GM10266 (cell line): Measurements from ENCODE around the gene COL1A1.

Source experiments
- DNase-seq: peaks from one replicate; pipeline ENCODE4 v3.0.0; 2012; ENCODE audit errors: extremely low spot score
- TF ChIP-seq, protein P1 (sequence below): IDR thresholded peaks from 2 replicates; pipeline ENCODE4 v1.5.1; 2012; ENCODE audit warnings: mild to moderate bottlenecking, low read depth; ENCODE audit not compliant: control insufficient read depth, insufficient read depth; ENCODE audit errors: missing control alignments

Gene COL1A1

DNA sequence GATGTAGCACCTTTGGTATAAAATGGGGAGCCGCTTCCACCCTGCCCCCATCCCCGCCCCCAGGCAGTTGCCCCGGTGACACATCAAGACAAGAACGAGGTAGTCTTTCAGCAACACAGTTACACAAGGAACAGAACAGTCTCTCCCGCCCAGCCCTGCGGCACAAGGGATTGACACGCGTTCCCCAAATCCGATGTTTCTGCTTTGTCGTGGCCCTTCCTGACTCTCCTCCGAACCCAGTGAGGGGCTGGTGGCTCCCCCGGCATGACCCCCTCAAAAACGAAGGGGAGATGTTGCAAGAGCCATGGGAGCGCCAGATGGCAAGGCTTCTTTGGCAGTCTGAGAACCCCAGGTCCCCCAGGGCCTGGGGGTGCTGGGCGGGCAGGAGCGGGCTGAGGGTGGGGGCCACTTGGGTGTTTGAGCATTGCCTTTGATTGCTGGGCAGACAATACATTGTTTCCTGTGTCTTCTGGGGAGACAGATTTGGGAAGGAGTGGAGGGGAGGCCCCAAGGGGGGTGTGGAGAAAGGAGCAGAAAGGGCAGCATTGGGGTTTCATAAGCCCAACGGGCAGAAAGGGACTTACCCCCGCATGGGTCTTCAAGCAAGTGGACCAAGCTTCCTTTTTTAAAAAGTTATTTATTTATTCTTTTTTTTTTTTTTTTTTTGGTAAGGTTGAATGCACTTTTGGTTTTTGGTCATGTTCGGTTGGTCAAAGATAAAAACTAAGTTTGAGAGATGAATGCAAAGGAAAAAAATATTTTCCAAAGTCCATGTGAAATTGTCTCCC lies 16.6 kb downstream of the COL1A1 start:
- DNase-seq: no peak
- TF ChIP-seq, protein P1, sequence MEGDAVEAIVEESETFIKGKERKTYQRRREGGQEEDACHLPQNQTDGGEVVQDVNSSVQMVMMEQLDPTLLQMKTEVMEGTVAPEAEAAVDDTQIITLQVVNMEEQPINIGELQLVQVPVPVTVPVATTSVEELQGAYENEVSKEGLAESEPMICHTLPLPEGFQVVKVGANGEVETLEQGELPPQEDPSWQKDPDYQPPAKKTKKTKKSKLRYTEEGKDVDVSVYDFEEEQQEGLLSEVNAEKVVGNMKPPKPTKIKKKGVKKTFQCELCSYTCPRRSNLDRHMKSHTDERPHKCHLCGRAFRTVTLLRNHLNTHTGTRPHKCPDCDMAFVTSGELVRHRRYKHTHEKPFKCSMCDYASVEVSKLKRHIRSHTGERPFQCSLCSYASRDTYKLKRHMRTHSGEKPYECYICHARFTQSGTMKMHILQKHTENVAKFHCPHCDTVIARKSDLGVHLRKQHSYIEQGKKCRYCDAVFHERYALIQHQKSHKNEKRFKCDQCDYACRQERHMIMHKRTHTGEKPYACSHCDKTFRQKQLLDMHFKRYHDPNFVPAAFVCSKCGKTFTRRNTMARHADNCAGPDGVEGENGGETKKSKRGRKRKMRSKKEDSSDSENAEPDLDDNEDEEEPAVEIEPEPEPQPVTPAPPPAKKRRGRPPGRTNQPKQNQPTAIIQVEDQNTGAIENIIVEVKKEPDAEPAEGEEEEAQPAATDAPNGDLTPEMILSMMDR: no peak

DNA sequence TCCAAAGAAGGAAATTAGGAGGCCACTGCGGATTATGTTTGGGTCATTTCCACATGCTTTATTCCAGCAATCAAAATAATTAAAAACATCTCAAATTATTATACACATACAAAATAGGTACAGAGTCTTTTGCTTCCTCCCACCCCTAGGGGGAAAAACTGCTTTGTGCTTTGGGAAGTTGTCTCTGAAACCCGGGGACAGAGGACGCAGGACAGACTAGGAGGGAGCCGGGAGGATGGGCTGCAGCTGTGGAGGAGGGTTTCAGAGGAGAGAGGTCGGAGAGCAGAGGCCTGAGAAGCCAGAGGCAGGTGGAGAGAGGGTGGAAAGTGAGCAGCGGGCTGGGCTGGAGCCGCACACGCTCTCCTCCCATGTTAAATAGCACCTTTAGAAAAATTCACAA lies 17.4 kb downstream of the COL1A1 start:
- TF ChIP-seq, protein P1: no peak
- no peak for DNase-seq

DNA sequence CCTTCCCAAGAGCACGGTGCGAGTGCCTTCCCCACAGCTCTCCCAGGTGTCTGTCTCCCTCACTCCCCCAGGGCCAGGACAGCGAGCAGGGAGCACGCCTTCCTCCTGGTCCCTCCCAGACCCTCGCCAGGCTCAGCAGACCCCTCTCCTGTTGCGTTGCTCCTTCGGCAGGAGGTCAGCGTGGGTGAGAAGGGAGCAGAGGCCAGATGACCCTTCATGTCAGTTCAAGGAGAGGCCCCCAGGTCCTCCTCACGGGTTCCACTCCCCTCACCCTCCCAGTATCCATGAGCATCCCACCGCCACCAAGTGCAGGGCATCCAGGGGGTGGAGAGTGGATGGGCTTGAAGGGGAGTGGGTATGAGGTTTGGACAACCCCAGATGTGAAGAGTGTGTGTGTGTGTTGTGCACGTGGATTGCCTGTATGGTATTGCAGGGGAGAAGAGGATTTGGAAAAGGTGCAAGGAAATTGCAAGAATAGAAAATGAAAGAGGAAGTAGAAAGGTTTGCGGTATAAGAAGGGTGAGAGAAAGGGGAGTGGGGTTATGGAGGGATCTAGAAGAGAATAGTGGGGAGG lies 17.9 kb downstream of the COL1A1 start:
- TF ChIP-seq, protein P1: no peak
- DNase-seq: no peak

DNA sequence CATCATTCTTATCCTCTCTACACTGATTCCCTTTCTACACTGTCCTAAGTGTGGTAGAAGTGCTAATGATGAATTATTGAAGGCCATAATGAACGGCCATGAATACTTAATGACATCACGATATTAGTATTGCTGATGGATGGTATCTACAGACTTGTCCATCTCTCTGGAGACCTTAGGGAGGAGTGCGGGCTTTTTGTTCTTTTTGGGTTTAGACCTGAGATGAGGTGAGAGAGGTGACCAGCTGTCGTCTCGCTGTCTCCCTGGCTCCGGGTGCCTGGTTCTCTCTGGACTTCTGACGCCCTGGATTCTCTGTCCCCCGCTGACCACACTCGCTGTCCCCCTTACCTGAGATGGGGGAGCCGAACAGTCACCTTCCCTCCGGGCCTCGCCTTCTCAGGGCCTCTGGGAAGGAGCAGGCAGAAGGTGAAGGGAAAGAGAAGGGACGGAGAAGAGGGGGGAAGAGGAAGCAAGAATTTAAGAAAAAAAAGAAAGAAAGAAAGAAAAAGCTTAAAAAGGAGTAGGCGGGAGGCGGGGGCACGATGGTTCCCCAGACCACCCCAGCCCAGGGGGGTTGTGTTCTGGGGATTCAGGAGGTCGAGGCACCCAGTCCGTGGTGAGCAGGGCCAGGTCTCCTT lies 18.5 kb downstream of the COL1A1 start:
- DNase-seq: no peak
- TF ChIP-seq, protein P1: no peak

DNA sequence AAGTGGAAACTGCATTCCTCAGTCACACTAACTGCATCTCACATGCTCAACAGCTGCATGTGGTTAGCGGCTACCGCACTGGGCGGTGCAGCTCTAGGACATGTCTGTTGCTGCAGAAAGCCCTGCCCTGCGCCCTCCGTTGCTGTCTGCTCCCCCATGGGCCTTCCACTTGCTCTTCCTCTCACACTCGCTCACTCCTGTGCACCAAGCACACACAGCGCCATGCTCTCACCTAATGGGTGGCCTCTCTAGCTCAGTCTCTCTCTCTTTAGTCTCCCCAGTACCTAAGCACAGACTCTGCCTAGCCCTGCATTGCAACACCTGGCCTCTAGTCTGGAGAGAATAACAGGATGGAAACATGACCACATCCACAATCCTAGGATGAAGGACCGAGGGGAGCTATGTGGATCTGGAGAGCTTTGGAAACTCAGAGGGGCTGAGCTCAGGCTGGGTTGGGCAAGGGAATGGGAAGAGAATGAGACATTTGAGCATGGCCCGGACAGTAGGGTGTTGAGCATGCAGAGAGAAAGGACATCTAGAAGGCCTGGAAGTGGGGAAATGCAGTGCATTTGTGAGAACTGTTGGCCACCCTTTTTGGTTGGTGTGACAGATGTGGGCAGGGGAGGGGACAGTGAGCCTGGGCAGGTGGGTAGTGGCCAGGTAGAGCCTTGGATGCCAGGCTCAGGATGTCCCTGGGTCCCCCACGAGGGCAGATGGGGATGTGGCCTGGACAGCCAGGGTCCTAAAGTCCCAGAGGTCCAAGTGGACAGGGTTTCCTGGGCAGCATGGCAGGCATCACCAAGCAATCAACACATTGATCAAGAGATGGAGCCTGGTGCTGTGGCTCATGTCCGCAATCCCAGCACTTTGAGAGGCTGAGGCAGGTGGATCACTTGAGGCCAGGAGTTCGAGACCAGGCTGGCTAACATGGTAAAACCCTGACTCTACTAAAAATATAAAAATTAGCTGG lies 19.6 kb downstream of the COL1A1 start:
- TF ChIP-seq, protein P1: no peak
- no peak for DNase-seq

DNA sequence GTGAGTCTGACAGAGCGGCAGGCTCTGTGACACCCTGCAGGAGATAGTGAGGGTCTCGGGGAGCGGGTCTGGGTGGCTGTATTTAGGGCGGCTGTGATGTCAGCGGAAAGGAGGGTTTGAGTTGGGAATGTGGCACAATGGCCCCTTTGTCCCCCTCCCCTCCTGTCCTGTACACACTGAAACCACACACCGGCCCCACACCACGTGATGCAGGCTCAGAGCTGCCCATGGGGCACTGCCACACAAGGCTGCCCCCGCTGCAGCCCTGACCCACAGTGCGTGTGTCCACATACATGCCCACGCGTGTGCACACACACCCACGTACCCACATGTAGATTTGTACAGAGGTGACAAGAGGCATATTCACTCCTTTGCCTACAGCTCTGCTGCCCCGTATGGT lies 20.3 kb downstream of the COL1A1 start:
- DNase-seq: no peak
- TF ChIP-seq, protein P1: no peak
